ENCODE results near the gene SLC12A8. TPM values are rescaled to one million over a fixed set of nuclear protein-coding genes. Genes with fewer than 3 reads are reported as not detected.
A peak's percentile ranks its signal among the peaks of the same experiment; 100 is the strongest.

The SLC12A8 gene
- total and polyA plus RNA-seq, 2 of the 13 experiments (the other 11 are each of a cell fraction or from before 2014, with no cell fraction given): 0.44 to 0.71 TPM

DNA sequence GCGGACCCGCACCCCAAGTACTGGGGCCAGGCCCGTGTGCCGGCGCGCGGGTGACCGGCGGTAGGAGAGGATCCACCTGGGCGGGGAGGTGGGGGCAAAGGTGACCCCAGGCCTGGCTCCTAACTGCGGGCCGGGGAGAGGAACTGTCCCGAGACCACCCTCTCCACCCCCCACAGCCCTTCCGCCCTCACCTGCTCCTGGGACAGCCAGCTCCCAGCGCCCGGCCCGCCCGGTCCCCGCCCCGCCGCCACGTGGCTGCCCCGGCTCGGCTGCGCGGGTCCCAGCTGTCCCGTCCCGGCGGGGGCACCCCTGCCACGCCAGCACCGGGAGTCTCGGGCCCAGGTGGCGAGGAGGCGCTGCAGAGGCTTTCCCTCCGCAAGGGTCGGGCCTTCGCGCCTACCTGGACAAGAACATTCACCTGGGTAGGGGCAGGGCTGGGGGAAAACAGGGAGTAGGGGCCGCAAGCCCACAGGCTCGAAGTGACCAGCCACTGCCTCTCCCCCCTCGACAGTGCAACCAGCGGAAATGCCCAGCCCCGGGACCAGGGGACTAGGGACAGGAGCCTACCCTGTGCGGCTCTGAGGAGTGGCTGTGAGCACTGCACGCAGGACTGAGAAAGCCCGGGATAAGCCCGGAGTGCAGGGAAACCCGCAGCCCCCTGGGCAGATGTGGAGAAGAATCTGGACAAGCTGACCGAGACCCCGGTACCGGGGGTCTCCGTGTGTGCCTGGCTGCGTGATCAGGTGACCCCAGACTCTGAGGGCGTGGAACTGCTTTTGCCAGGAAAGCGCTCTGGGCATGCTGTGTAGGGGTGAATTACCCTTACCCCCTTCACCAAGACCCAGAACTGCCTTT lies at the start of gene SLC12A8 (continued):
- TF ChIP-seq, protein P1, sequence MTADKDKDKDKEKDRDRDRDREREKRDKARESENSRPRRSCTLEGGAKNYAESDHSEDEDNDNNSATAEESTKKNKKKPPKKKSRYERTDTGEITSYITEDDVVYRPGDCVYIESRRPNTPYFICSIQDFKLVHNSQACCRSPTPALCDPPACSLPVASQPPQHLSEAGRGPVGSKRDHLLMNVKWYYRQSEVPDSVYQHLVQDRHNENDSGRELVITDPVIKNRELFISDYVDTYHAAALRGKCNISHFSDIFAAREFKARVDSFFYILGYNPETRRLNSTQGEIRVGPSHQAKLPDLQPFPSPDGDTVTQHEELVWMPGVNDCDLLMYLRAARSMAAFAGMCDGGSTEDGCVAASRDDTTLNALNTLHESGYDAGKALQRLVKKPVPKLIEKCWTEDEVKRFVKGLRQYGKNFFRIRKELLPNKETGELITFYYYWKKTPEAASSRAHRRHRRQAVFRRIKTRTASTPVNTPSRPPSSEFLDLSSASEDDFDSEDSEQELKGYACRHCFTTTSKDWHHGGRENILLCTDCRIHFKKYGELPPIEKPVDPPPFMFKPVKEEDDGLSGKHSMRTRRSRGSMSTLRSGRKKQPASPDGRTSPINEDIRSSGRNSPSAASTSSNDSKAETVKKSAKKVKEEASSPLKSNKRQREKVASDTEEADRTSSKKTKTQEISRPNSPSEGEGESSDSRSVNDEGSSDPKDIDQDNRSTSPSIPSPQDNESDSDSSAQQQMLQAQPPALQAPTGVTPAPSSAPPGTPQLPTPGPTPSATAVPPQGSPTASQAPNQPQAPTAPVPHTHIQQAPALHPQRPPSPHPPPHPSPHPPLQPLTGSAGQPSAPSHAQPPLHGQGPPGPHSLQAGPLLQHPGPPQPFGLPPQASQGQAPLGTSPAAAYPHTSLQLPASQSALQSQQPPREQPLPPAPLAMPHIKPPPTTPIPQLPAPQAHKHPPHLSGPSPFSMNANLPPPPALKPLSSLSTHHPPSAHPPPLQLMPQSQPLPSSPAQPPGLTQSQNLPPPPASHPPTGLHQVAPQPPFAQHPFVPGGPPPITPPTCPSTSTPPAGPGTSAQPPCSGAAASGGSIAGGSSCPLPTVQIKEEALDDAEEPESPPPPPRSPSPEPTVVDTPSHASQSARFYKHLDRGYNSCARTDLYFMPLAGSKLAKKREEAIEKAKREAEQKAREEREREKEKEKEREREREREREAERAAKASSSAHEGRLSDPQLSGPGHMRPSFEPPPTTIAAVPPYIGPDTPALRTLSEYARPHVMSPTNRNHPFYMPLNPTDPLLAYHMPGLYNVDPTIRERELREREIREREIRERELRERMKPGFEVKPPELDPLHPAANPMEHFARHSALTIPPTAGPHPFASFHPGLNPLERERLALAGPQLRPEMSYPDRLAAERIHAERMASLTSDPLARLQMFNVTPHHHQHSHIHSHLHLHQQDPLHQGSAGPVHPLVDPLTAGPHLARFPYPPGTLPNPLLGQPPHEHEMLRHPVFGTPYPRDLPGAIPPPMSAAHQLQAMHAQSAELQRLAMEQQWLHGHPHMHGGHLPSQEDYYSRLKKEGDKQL (CRISPR knock-in tag; IDR thresholded peaks at IDR 0.05; ENCODE audit: low read depth): no peak
- TF ChIP-seq MYC (CRISPR knock-in tag; IDR thresholded peaks at IDR 0.05; ENCODE audit: borderline replicate concordance) (peak; percentile 50; the same call in 1 of the 2 replicates), ZNF558 (CRISPR knock-in tag; IDR thresholded peaks at IDR 0.05; ENCODE audit: borderline replicate concordance) (no peak), ZFP90 (CRISPR knock-in tag; IDR thresholded peaks at IDR 0.05; ENCODE audit: borderline replicate concordance) (no peak), ZNF749 (CRISPR knock-in tag; IDR thresholded peaks at IDR 0.05; ENCODE audit: borderline replicate concordance) (no peak), GABPA (IDR thresholded peaks at IDR 0.05; ENCODE audit: low read depth, low read length) (no peak), GABPA (CRISPR knock-in tag; IDR thresholded peaks at IDR 0.05; ENCODE audit: low read depth) (no peak), ZFP37 (CRISPR knock-in tag; IDR thresholded peaks at IDR 0.05; ENCODE audit: borderline replicate concordance) (no peak), TAF1 (CRISPR knock-in tag; IDR thresholded peaks at IDR 0.05) (no peak), RBM39 (IDR thresholded peaks at IDR 0.05; ENCODE audit: low read depth, low read length, poor library complexity, severe bottlenecking) (no peak), ZFX (CRISPR knock-in tag; IDR thresholded peaks at IDR 0.05; ENCODE audit: low read depth) (peak; percentile 46; the same call in 1 of the 2 replicates), NFRKB (IDR thresholded peaks at IDR 0.05) (no peak), ZNF326 (CRISPR knock-in tag; IDR thresholded peaks at IDR 0.05; ENCODE audit: borderline replicate concordance) (no peak), FLYWCH1 (CRISPR knock-in tag; IDR thresholded peaks at IDR 0.05) (no peak), NRL (CRISPR knock-in tag; IDR thresholded peaks at IDR 0.05; ENCODE audit: borderline replicate concordance) (0 out of 2 replicates have a peak, but pooled peaks have one; percentile 18), PCBP1 (IDR thresholded peaks at IDR 0.05; ENCODE audit: borderline replicate concordance, low read depth, low read length) (no peak)
- TF ChIP-seq, protein P2, sequence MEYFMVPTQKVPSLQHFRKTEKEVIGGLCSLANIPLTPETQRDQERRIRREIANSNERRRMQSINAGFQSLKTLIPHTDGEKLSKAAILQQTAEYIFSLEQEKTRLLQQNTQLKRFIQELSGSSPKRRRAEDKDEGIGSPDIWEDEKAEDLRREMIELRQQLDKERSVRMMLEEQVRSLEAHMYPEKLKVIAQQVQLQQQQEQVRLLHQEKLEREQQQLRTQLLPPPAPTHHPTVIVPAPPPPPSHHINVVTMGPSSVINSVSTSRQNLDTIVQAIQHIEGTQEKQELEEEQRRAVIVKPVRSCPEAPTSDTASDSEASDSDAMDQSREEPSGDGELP (IDR thresholded peaks at IDR 0.05; ENCODE audit: borderline replicate concordance, low read depth): peak; percentile 16; the same call in 1 of the 2 replicates
- TF ChIP-seq, protein P3, sequence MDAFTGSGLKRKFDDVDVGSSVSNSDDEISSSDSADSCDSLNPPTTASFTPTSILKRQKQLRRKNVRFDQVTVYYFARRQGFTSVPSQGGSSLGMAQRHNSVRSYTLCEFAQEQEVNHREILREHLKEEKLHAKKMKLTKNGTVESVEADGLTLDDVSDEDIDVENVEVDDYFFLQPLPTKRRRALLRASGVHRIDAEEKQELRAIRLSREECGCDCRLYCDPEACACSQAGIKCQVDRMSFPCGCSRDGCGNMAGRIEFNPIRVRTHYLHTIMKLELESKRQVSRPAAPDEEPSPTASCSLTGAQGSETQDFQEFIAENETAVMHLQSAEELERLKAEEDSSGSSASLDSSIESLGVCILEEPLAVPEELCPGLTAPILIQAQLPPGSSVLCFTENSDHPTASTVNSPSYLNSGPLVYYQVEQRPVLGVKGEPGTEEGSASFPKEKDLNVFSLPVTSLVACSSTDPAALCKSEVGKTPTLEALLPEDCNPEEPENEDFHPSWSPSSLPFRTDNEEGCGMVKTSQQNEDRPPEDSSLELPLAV (CRISPR knock-in tag; conservative IDR thresholded peaks at IDR 0.05; ENCODE audit: low read depth): no peak
- TF ChIP-seq, protein P4, sequence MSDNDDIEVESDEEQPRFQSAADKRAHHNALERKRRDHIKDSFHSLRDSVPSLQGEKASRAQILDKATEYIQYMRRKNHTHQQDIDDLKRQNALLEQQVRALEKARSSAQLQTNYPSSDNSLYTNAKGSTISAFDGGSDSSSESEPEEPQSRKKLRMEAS (IDR thresholded peaks at IDR 0.05): peak; percentile 52
- TF ChIP-seq, protein P5, sequence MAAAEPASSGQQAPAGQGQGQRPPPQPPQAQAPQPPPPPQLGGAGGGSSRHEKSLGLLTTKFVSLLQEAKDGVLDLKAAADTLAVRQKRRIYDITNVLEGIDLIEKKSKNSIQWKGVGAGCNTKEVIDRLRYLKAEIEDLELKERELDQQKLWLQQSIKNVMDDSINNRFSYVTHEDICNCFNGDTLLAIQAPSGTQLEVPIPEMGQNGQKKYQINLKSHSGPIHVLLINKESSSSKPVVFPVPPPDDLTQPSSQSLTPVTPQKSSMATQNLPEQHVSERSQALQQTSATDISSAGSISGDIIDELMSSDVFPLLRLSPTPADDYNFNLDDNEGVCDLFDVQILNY (CRISPR knock-in tag; conservative IDR thresholded peaks at IDR 0.05): no peak

Measured in HepG2 (cell line).